ENCODE measurements around the gene BEGAIN. TPM values are rescaled to one million over a fixed set of nuclear protein-coding genes. Genes with fewer than 3 reads are reported as not detected.

Gene BEGAIN
- total RNA-seq, 2 experiments from 2014 or later = 0.76 TPM; not detected in 1

- intact Hi-C loops (cut with micrococcal nuclease; ENCODE audit: unreplicated experiment) = no loop called here
- CTCF ChIA-PET (ENCODE audit: unreplicated experiment) = no interaction called here
Measured at GRCh38 chr14:100609331-100609870, 22.2 kb upstream of the BEGAIN start.

GRCh38 chr14:100608586-100609330 lies 21.5 kb upstream of the BEGAIN start:
- CTCF ChIA-PET (ENCODE audit: unreplicated experiment) = no interaction called here
- POLR2A ChIA-PET = no interaction called here
- TF ChIP-seq CTCF (conservative IDR thresholded peaks at IDR 0.05; ENCODE audit: low read length) = no peak
- TF ChIP-seq EZH2phosphoT487 (IDR thresholded peaks at IDR 0.05; ENCODE audit: borderline replicate concordance, low read depth, low read length) = no peak
- intact Hi-C loops (cut with micrococcal nuclease; ENCODE audit: unreplicated experiment) = no loop called here
- no peak overlapping the region for H2AFZ ChIP-seq (ENCODE audit: low read length)
- no peaks in the 10 kb centered on the region for H3K9me2 ChIP-seq (ENCODE audit: insufficient read depth, low read length)
- H3K4me2 ChIP-seq (ENCODE audit: low read length) = no peak overlapping the region
- no peaks in the 10 kb centered on the region for H4K20me1 ChIP-seq (ENCODE audit: insufficient read depth, low read length)
- no TSS peak for BruUV-seq (replicated peaks)
- no peaks in the 10 kb centered on the region for H3K36me3 ChIP-seq (ENCODE audit: insufficient read depth, low read length)
- no peak overlapping the region for H3K4me3 ChIP-seq (ENCODE audit: low read depth, low read length, poor library complexity, severe bottlenecking)
- H3K9me3 ChIP-seq (ENCODE audit: low read length) = no peaks in the 10 kb centered on the region
- no peak overlapping the region for H3K27ac ChIP-seq (ENCODE audit: low read depth, low read length, poor library complexity, severe bottlenecking)
- H3K4me1 ChIP-seq (ENCODE audit: insufficient read depth, low read length, poor library complexity, severe bottlenecking) = no peaks in the 10 kb centered on the region
- DNase-seq (ENCODE audit: low spot score) = no peak
- no peaks in the 10 kb centered on the region for H3K79me2 ChIP-seq (ENCODE audit: insufficient read depth, low read depth, low read length)

More at GRCh38 chr14:100609331-100609870, 22.2 kb upstream of the BEGAIN start:
- POLR2A ChIA-PET = no interaction called here
- H2AFZ ChIP-seq (ENCODE audit: low read length) = no peak overlapping the region
- BruUV-seq (replicated peaks) = no TSS peak
- no peaks in the 10 kb centered on the region for H4K20me1 ChIP-seq (ENCODE audit: insufficient read depth, low read length)
- no peaks in the 10 kb centered on the region for H3K79me2 ChIP-seq (ENCODE audit: insufficient read depth, low read depth, low read length)
- no peak overlapping the region for H3K4me2 ChIP-seq (ENCODE audit: low read length)
- no peaks in the 10 kb centered on the region for H3K36me3 ChIP-seq (ENCODE audit: insufficient read depth, low read length)
- no peaks in the 10 kb centered on the region for H3K9me2 ChIP-seq (ENCODE audit: insufficient read depth, low read length)
- H3K4me1 ChIP-seq (ENCODE audit: insufficient read depth, low read length, poor library complexity, severe bottlenecking) = no peaks in the 10 kb centered on the region
- TF ChIP-seq CTCF (conservative IDR thresholded peaks at IDR 0.05; ENCODE audit: low read length) (no peak), EZH2phosphoT487 (IDR thresholded peaks at IDR 0.05; ENCODE audit: borderline replicate concordance, low read depth, low read length) (no peak)
- H3K27ac ChIP-seq (ENCODE audit: low read depth, low read length, poor library complexity, severe bottlenecking) = no peak overlapping the region
- DNase-seq (ENCODE audit: low spot score) = no peak
- H3K9me3 ChIP-seq (ENCODE audit: low read length) = no peaks in the 10 kb centered on the region
- no peak overlapping the region for H3K4me3 ChIP-seq (ENCODE audit: low read depth, low read length, poor library complexity, severe bottlenecking)

- Histone ChIP-seq H3K27ac (ENCODE audit: low read depth, low read length, poor library complexity, severe bottlenecking) (no peak overlapping the region), H4K20me1 (ENCODE audit: insufficient read depth, low read length) (no peaks in the 10 kb centered on the region), H3K4me3 (ENCODE audit: low read depth, low read length, poor library complexity, severe bottlenecking) (no peak overlapping the region), H3K9me2 (ENCODE audit: insufficient read depth, low read length) (no peaks in the 10 kb centered on the region), H3K36me3 (ENCODE audit: insufficient read depth, low read length) (no peaks in the 10 kb centered on the region), H3K9me3 (ENCODE audit: low read length) (no peaks in the 10 kb centered on the region), H3K4me2 (ENCODE audit: low read length) (no peak overlapping the region), H3K4me1 (ENCODE audit: insufficient read depth, low read length, poor library complexity, severe bottlenecking) (no peaks in the 10 kb centered on the region), H2AFZ (ENCODE audit: low read length) (no peak overlapping the region), H3K79me2 (ENCODE audit: insufficient read depth, low read depth, low read length) (no peaks in the 10 kb centered on the region)
- BruUV-seq (replicated peaks) = no TSS peak
- POLR2A ChIA-PET = no interaction called here
- intact Hi-C loops (cut with micrococcal nuclease; ENCODE audit: unreplicated experiment) = no loop called here
- no peak for DNase-seq (ENCODE audit: low spot score)
- CTCF ChIA-PET (ENCODE audit: unreplicated experiment) = no interaction called here
- no peak for TF ChIP-seq EZH2phosphoT487 (IDR thresholded peaks at IDR 0.05; ENCODE audit: borderline replicate concordance, low read depth, low read length)
- TF ChIP-seq CTCF (conservative IDR thresholded peaks at IDR 0.05; ENCODE audit: low read length) = no peak
Measured at GRCh38 chr14:100608064-100608463, 20.8 kb upstream of the BEGAIN start.
